GM23248 (cell line): ENCODE results near the gene KHDC4. TPM values are rescaled to one million over a fixed set of nuclear protein-coding genes. Genes with fewer than 3 reads are reported as not detected.

Experiments used
- DNase-seq: peaks from one replicate; pipeline ENCODE4 v3.0.0-alpha.2; 2015
- H2AFZ ChIP-seq: fragments of 200-600 bp; sonication (generic); 2 replicates; pipeline ENCODE4 v1.6.1; 2016; ENCODE audit warnings: antibody characterized with exemption
- H3F3A ChIP-seq: fragments of 200-600 bp; sonication (generic); 2 replicates; pipeline ENCODE4 v1.6.1; 2016; ENCODE audit warnings: mild to moderate bottlenecking, antibody characterized with exemption, mixed run types; ENCODE audit not compliant: insufficient read depth
- H3K27ac ChIP-seq: fragments of 200-600 bp; sonication (generic); 2 replicates; pipeline ENCODE4 v1.5.1; 2016; ENCODE audit warnings: mild to moderate bottlenecking
- H3K27me3 ChIP-seq: fragments of 200-600 bp; sonication (generic); replicated peaks from 2 replicates; pipeline ENCODE4 v1.6.1; 2016; ENCODE audit warnings: mild to moderate bottlenecking; ENCODE audit not compliant: insufficient read depth
- H3K36me3 ChIP-seq: fragments of 200-600 bp; sonication (generic); 2 replicates; pipeline ENCODE4 v1.6.1; 2016; ENCODE audit warnings: low read depth, mild to moderate bottlenecking
- H3K4me1 ChIP-seq: fragments of 200-600 bp; sonication (generic); 2 replicates; pipeline ENCODE4 v1.6.1; 2016; ENCODE audit warnings: mild to moderate bottlenecking; ENCODE audit not compliant: insufficient read depth
- H3K4me2 ChIP-seq: fragments of 200-600 bp; sonication (generic); one replicate; pipeline ENCODE4 v1.6.1; 2016; ENCODE audit warnings: mild to moderate bottlenecking; ENCODE audit not compliant: unreplicated experiment
- H3K4me3 ChIP-seq: fragments of 200-600 bp; sonication (generic); 2 replicates; pipeline ENCODE4 v1.5.1; 2016; ENCODE audit warnings: mild to moderate bottlenecking
- H3K79me2 ChIP-seq: fragments of 200-600 bp; sonication (generic); 2 replicates; pipeline ENCODE4 v1.6.1; 2016; ENCODE audit warnings: mild to moderate bottlenecking; ENCODE audit not compliant: insufficient read depth
- H3K9ac ChIP-seq: fragments of 200-600 bp; sonication (generic); 2 replicates; pipeline ENCODE4 v1.6.1; 2016; ENCODE audit warnings: mild to moderate bottlenecking
- H3K9me2 ChIP-seq: fragments of 200-600 bp; sonication (generic); 2 replicates; pipeline ENCODE4 v1.6.1; 2016; ENCODE audit warnings: mixed run types, mild to moderate bottlenecking, moderate library complexity; ENCODE audit not compliant: insufficient read depth
- H3K9me3 ChIP-seq: fragments of 200-600 bp; sonication (generic); one replicate; pipeline ENCODE4 v1.6.1; 2017; ENCODE audit warnings: low read depth
- H4K20me1 ChIP-seq: fragments of 200-600 bp; sonication (generic); 2 replicates; pipeline ENCODE4 v1.6.0; 2016; ENCODE audit not compliant: insufficient read depth
- EZH2 ChIP-seq: fragments of 200-600 bp; sonication (generic); IDR thresholded peaks from 2 replicates; pipeline ENCODE4 v1.6.1; 2018; ENCODE audit warnings: antibody characterized with exemption, mild to moderate bottlenecking; ENCODE audit not compliant: insufficient read depth, poor library complexity, severe bottlenecking
- EZH2phosphoT487 ChIP-seq: fragments of 200-600 bp; sonication (generic); IDR thresholded peaks from 2 replicates; pipeline ENCODE4 v1.6.1; 2018; ENCODE audit warnings: antibody characterized with exemption, moderate library complexity, mild to moderate bottlenecking, low read depth; ENCODE audit not compliant: insufficient read depth
- WGBS, 2 experiments: methylation state at CpG; one replicate each; pipeline ENCODE4 v1.1.6; 2015 to 2017; ENCODE audit warnings: low lambda C conversion rate in 2 of 2, low coverage in 1 of 2; ENCODE audit errors: missing lambda C conversion rate in 2 of 2; 5-methylcytosine and 5-hydroxymethylcytosine counted together
- in situ Hi-C: fragments of 300-500 bp; cut with MboI; formaldehyde crosslinking; loops from 2 replicates; pipeline ENCODE4 v1.15.0; 2020
- polyA plus RNA-seq: library from polyadenylated mRNA; unstranded; fragments of >200 nt; fragmentation: Nextera tagmentation; extraction: Ambion mirVana; gene quantifications from 2 replicates; pipeline ENCODE4 v1.2.1, GENCODE V29; 2016
- total RNA-seq: library from RNA; depleted of rRNA; stranded (reverse); fragments of >200 nt; shearing (Covaris generic); gene quantifications from 2 replicates; pipeline ENCODE4 v1.2.3, GENCODE V29; 2014

The KHDC4 gene
- total and polyA plus RNA-seq, 2 experiments from 2014 or later = 24.2 to 27.8 TPM

GRCh38 chr1:155962599-155963211, 28.5 kb upstream of the KHDC4 start:
- Histone ChIP-seq H3K27ac (peak overlapping the region; percentile 94), H3K4me2 (no peak overlapping the region), H2AFZ (no peak overlapping the region), H3K4me1 (peaks cover 29% of the 10 kb centered on the region), H3K9me2 (no peaks in the 10 kb centered on the region), H3K4me3 (no peak overlapping the region), H3K36me3 (peaks cover 69% of the 10 kb centered on the region), H3F3A (peaks cover 52% of the 10 kb centered on the region), H3K79me2 (peaks cover 76% of the 10 kb centered on the region), H3K9ac (peak overlapping the region; percentile 22), H3K9me3 (no peaks in the 10 kb centered on the region), H3K27me3 (no peaks in the 10 kb centered on the region), H4K20me1 (no peaks in the 10 kb centered on the region)
- peak; percentile 30 for DNase-seq
- no peak for TF ChIP-seq EZH2
- no peak for TF ChIP-seq EZH2phosphoT487
- WGBS, 2 experiments = 90 to 91% methylated on average over 18 of the region's 18 CpGs
- in situ Hi-C loops = no loop called here

GRCh38 chr1:155961937-155962336, 27.7 kb upstream of the KHDC4 start:
- Histone ChIP-seq H2AFZ (no peak overlapping the region), H3K79me2 (peaks cover 76% of the 10 kb centered on the region), H3K9ac (peak overlapping the region; percentile 80)

GRCh38 chr1:155960081-155960745, 26.0 kb upstream of the KHDC4 start:
- Histone ChIP-seq H3K9me3 (no peaks in the 10 kb centered on the region), H4K20me1 (no peaks in the 10 kb centered on the region), H3K27ac (peak overlapping the region; percentile 94), H3K79me2 (peaks cover 75% of the 10 kb centered on the region), H3K4me1 (peaks cover 29% of the 10 kb centered on the region), H3K9ac (peak overlapping the region; percentile 80), H3F3A (peaks cover 48% of the 10 kb centered on the region), H3K9me2 (no peaks in the 10 kb centered on the region), H3K4me3 (no peak overlapping the region), H3K27me3 (no peaks in the 10 kb centered on the region), H3K4me2 (no peak overlapping the region), H2AFZ (no peak overlapping the region), H3K36me3 (peaks cover 73% of the 10 kb centered on the region)
- TF ChIP-seq EZH2phosphoT487 = no peak
- TF ChIP-seq EZH2 = no peak
- DNase-seq = peak; percentile 18
- WGBS, 2 experiments = 65 to 69% methylated on average over 3 of the region's 3 CpGs
- in situ Hi-C loops = no loop called here

More at GRCh38 chr1:155961937-155962336, 27.7 kb upstream of the KHDC4 start:
- Histone ChIP-seq H3K36me3 (peaks cover 69% of the 10 kb centered on the region), H3K27ac (peak overlapping the region; percentile 94), H3K4me2 (no peak overlapping the region), H3F3A (peaks cover 57% of the 10 kb centered on the region), H3K9me2 (no peaks in the 10 kb centered on the region), H3K9me3 (no peaks in the 10 kb centered on the region), H3K27me3 (no peaks in the 10 kb centered on the region), H4K20me1 (no peaks in the 10 kb centered on the region), H3K4me1 (peaks cover 29% of the 10 kb centered on the region), H3K4me3 (no peak overlapping the region)
- peak; percentile 100 for DNase-seq
- whole genome bisulfite sequencing, 2 experiments = 1% methylated on average over 14 of the region's 14 CpGs
- no peak for TF ChIP-seq EZH2
- no peak for TF ChIP-seq EZH2phosphoT487
- in situ Hi-C loops = no loop called here

GRCh38 chr1:155957411-155957915, 23.2 kb upstream of the KHDC4 start:
- Histone ChIP-seq H3K79me2 (peaks cover 71% of the 10 kb centered on the region), H3K9me3 (no peaks in the 10 kb centered on the region), H3K4me2 (no peak overlapping the region), H3K36me3 (peaks cover 76% of the 10 kb centered on the region), H4K20me1 (no peaks in the 10 kb centered on the region), H3K9me2 (no peaks in the 10 kb centered on the region), H3F3A (peaks cover 46% of the 10 kb centered on the region), H3K9ac (no peak overlapping the region), H3K4me3 (no peak overlapping the region), H2AFZ (no peak overlapping the region), H3K27me3 (no peaks in the 10 kb centered on the region), H3K27ac (no peak overlapping the region), H3K4me1 (peaks cover 22% of the 10 kb centered on the region)
- TF ChIP-seq EZH2phosphoT487 = no peak
- no peak for TF ChIP-seq EZH2
- 86 to 91% methylated on average over 12 of the region's 12 CpGs for WGBS, 2 experiments
- in situ Hi-C loops = no loop called here
- DNase-seq = no peak
